ENCODE measurements around the gene SPTBN4. TPM values are rescaled to one million over a fixed set of nuclear protein-coding genes. Genes with fewer than 3 reads are reported as not detected.
A peak's percentile ranks its signal among the peaks of the same experiment; 100 is the strongest.

The SPTBN4 gene
- total RNA-seq, 2 donors from 2014 or later: 0.79 to 2.0 TPM

- Histone ChIP-seq H3K27me3 (ENCODE audit: control insufficient read depth, insufficient read depth, low read length, poor library complexity, severe bottlenecking) (peaks cover 37% of the 10 kb centered on the region), H3K4me3 (ENCODE audit: low read length) (peak overlapping the region; percentile 89), H3K9ac (ENCODE audit: extremely low read depth, low read length, poor library complexity, severe bottlenecking) (no peak overlapping the region), H3K4me1 (ENCODE audit: control insufficient read depth, insufficient read depth, low read length) (no peaks in the 10 kb centered on the region), H3K36me3 (ENCODE audit: control insufficient read depth, insufficient read depth, low read length) (no peaks in the 10 kb centered on the region), H3K27ac (ENCODE audit: low read depth, low read length) (no peak overlapping the region), H3K9me3 (ENCODE audit: control insufficient read depth, low read length) (no peaks in the 10 kb centered on the region)
- TF ChIP-seq, protein P1, sequence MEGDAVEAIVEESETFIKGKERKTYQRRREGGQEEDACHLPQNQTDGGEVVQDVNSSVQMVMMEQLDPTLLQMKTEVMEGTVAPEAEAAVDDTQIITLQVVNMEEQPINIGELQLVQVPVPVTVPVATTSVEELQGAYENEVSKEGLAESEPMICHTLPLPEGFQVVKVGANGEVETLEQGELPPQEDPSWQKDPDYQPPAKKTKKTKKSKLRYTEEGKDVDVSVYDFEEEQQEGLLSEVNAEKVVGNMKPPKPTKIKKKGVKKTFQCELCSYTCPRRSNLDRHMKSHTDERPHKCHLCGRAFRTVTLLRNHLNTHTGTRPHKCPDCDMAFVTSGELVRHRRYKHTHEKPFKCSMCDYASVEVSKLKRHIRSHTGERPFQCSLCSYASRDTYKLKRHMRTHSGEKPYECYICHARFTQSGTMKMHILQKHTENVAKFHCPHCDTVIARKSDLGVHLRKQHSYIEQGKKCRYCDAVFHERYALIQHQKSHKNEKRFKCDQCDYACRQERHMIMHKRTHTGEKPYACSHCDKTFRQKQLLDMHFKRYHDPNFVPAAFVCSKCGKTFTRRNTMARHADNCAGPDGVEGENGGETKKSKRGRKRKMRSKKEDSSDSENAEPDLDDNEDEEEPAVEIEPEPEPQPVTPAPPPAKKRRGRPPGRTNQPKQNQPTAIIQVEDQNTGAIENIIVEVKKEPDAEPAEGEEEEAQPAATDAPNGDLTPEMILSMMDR (conservative IDR thresholded peaks at IDR 0.05): no peak
- Mint-ChIP-seq H3K4me1 (peaks cover 6% of the 10 kb centered on the region), H3K9me3 (no peaks in the 10 kb centered on the region), H3K36me3 (ENCODE audit: low read depth) (no peaks in the 10 kb centered on the region), H3K4me3 (peak overlapping the region; percentile 78), H3K27me3 (ENCODE audit: insufficient read depth) (peaks cover 34% of the 10 kb centered on the region), H3K27ac (no peak overlapping the region)
- 42 to 50% methylated on average over 31 to 48 of the region's 48 CpGs for WGBS, 2 experiments (ENCODE audit: insufficient coverage in 1 of 2, insufficient read length in 1 of 2)
- DNase-seq: peak; percentile 58
Observed at GRCh38 chr19:40466219-40466984, 399 bp upstream of the SPTBN4 start.

GRCh38 chr19:40469011-40469410 is 2.2 kb downstream of the SPTBN4 start:
- H3K4me3 ChIP-seq (ENCODE audit: low read length): no peak overlapping the region
- H3K27me3 Mint-ChIP-seq (ENCODE audit: insufficient read depth): peaks cover 34% of the 10 kb centered on the region
- H3K27ac ChIP-seq (ENCODE audit: low read depth, low read length): no peak overlapping the region
- no peak overlapping the region for H3K4me3 Mint-ChIP-seq
- H3K27ac Mint-ChIP-seq: no peak overlapping the region
- no peak for DNase-seq
- no peaks in the 10 kb centered on the region for H3K4me1 ChIP-seq (ENCODE audit: control insufficient read depth, insufficient read depth, low read length)
- no peaks in the 10 kb centered on the region for H3K36me3 Mint-ChIP-seq (ENCODE audit: low read depth)
- peaks cover 6% of the 10 kb centered on the region for H3K4me1 Mint-ChIP-seq
- no peaks in the 10 kb centered on the region for H3K36me3 ChIP-seq (ENCODE audit: control insufficient read depth, insufficient read depth, low read length)
- H3K9me3 ChIP-seq (ENCODE audit: control insufficient read depth, low read length): no peaks in the 10 kb centered on the region
- no peaks in the 10 kb centered on the region for H3K9me3 Mint-ChIP-seq
- peaks cover 37% of the 10 kb centered on the region for H3K27me3 ChIP-seq (ENCODE audit: control insufficient read depth, insufficient read depth, low read length, poor library complexity, severe bottlenecking)
- no peak overlapping the region for H3K9ac ChIP-seq (ENCODE audit: extremely low read depth, low read length, poor library complexity, severe bottlenecking)
- TF ChIP-seq, protein P1 (conservative IDR thresholded peaks at IDR 0.05): no peak
- WGBS, 2 experiments (ENCODE audit: insufficient coverage in 1 of 2, insufficient read length in 1 of 2): 88 to 89% methylated on average over 6 of the region's 6 CpGs

- Mint-ChIP-seq H3K36me3 (ENCODE audit: low read depth) (no peaks in the 10 kb centered on the region), H3K27me3 (ENCODE audit: insufficient read depth) (peaks cover 31% of the 10 kb centered on the region), H3K4me3 (no peak overlapping the region), H3K27ac (no peak overlapping the region), H3K4me1 (peaks cover 6% of the 10 kb centered on the region), H3K9me3 (no peaks in the 10 kb centered on the region)
- 95 to 96% methylated on average over 3 of the region's 3 CpGs for WGBS, 2 experiments (ENCODE audit: insufficient coverage in 1 of 2, insufficient read length in 1 of 2)
- Histone ChIP-seq H3K36me3 (ENCODE audit: control insufficient read depth, insufficient read depth, low read length) (no peaks in the 10 kb centered on the region), H3K9ac (ENCODE audit: extremely low read depth, low read length, poor library complexity, severe bottlenecking) (no peak overlapping the region), H3K9me3 (ENCODE audit: control insufficient read depth, low read length) (no peaks in the 10 kb centered on the region), H3K27me3 (ENCODE audit: control insufficient read depth, insufficient read depth, low read length, poor library complexity, severe bottlenecking) (peaks cover 34% of the 10 kb centered on the region), H3K27ac (ENCODE audit: low read depth, low read length) (no peak overlapping the region), H3K4me3 (ENCODE audit: low read length) (no peak overlapping the region), H3K4me1 (ENCODE audit: control insufficient read depth, insufficient read depth, low read length) (no peaks in the 10 kb centered on the region)
- TF ChIP-seq, protein P1 (conservative IDR thresholded peaks at IDR 0.05): no peak
- DNase-seq: no peak
Observed at GRCh38 chr19:40471111-40471510, 4.3 kb downstream of the SPTBN4 start.

All from endodermal cell (in vitro differentiated cells).